Dedifferentiated amniotic fluid mesenchymal stem cell (primary cell): Measurements from ENCODE around the gene METTL25B.

ENCODE experiments used
- DNase-seq: peaks from one replicate; pipeline ENCODE4 v3.0.0-alpha.2; 2016; ENCODE audit errors: extremely low spot score

METTL25B gene

GRCh38 chr1:156768610-156769295 is 40.5 kb downstream of the METTL25B start:
- DNase-seq: no peak

DNA sequence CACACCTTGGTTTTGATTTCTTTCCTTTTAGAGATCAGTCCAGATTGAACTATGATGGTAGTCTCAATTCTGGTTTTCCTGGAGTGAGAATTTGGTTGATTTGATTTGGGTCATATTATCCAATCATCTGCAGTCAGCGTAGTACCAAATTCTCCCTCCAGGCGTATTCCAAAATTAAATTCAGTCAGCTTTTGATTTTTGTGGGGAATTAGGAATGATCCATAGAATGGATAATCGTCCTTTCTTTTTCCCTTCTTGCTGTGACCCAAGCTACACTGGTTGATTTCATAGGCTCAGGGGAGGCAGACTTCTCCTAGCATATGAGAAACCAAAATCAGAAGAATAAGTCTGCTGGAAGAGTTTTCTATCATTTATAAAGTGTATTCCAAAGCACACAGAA is 44.0 kb downstream of the METTL25B start:
- DNase-seq: no peak

GRCh38 chr1:156772728-156773497 is 44.6 kb downstream of the METTL25B start:
- no peak for DNase-seq

DNA sequence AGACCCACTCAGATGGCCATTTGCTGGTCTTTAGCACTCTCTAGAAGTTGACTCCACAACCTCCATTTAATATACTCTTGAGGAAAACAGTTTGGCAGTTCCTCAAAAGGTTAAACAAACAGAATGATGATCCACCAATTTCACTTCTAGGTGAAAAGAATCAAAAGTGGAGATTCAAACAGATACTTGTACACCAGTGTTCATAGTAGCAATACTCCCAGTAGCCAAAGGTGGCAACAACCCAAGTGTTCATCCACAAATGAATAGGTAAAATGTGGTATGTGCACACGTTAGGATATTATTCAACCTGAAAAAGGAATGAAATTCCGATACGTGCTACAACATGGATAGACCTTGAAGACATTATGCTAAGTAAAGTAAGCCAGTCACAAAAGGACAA is 45.3 kb downstream of the METTL25B start:
- no peak for DNase-seq

DNA sequence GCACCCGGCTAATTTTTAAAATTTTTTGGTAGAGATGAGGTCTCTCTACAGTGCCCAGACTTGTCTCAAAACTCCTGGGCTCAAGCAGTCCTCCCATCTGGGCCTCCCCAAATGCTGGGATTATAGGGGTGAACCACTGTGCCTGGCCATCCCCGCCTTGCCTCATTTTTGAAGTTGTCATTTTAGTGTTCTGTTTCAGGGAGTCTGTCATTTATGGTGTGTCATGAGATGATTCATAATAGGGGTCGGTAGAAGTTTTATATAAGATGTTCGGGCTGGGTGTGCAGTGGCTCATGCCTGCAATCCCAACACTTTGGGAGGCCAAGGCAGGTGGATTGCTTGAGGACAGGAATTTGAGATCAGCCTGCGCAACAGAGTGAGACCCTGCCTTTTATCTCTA is 47.5 kb downstream of the METTL25B start:
- no peak for DNase-seq

DNA sequence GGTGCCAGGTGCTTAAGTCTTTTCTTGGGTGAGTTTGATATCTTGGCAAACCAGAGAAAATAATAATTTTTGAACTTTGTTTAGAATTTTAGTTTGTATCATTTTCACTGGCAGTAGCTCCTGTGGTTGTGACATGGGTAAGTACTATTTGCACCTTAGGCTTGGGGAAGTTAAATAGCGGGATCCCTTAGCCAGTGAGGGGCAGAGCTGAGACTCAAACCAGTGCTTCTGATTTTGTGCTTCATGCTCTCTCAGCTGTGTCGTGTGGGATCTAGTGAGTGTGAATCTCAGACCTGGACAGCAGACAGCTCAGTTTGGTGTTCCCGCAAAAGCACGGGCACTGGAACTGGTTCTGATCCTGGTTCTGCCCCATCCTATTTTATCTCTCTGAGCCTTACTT is 48.7 kb downstream of the METTL25B start:
- no peak for DNase-seq

DNA sequence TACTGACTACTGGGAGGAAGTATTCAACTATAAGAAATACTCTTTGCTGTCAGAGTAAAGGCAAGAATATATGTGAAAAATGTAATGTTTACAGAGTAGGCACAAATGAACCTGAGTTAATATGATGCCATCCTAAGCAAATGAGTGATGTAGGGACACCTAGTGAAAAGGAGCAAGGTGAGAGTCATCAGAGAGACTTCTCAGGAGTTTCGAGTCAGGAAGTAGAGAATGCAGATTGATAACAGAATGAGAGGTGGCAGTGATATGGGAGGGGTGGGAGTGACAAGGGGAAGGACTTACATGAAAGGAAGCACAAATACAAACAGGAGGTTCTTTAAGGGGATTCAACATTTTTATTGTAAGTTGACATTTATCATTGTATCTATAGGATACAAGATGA is 49.3 kb downstream of the METTL25B start:
- DNase-seq: no peak

GRCh38 chr1:156781585-156782186 is 53.4 kb downstream of the METTL25B start:
- DNase-seq: no peak

GRCh38 chr1:156785458-156785857 is 57.2 kb downstream of the METTL25B start:
- no peak for DNase-seq
